Measurements from ENCODE around the gene BRIP1. TPM values are rescaled to one million over a fixed set of nuclear protein-coding genes. Genes with fewer than 3 reads are reported as not detected.

Gene BRIP1
- total RNA-seq, 1 experiment from 2014 or later: 30.2 TPM

GRCh38 chr17:61699694-61700093 is 163.6 kb downstream of the BRIP1 start:
- CTCF ChIA-PET: no interaction called here
- BruUV-seq (replicated peaks): no TSS peak

GRCh38 chr17:61699032-61699431 is 164.3 kb downstream of the BRIP1 start:
- no peak for TF ChIP-seq CTCF (conservative IDR thresholded peaks at IDR 0.05; ENCODE audit: low read depth, low read length)
- TF ChIP-seq EZH2 (IDR thresholded peaks at IDR 0.05; ENCODE audit: borderline replicate concordance, low read depth, low read length, poor library complexity, severe bottlenecking): no peak
- no peaks in the 10 kb centered on the region for H3K4me1 ChIP-seq (ENCODE audit: insufficient read depth, low read length, poor library complexity, severe bottlenecking)
- intact Hi-C loops (cut with micrococcal nuclease; ENCODE audit: unreplicated experiment): no loop called here
- POLR2A ChIA-PET (ENCODE audit: low non-redundant PET): no interaction called here
- no peak for DNase-seq (ENCODE audit: low spot score)
- peaks cover 24% of the 10 kb centered on the region for H3K9me3 ChIP-seq (ENCODE audit: low read depth, low read length, poor library complexity, severe bottlenecking)
- H3K4me3 ChIP-seq (ENCODE audit: low read depth, low read length, poor library complexity, severe bottlenecking): no peak overlapping the region
- no peaks in the 10 kb centered on the region for H3K36me3 ChIP-seq (ENCODE audit: insufficient read depth, low read length, poor library complexity, severe bottlenecking)
- H3K27me3 ChIP-seq (replicated peaks; ENCODE audit: insufficient read depth, low read depth, low read length, poor library complexity): no peaks in the 10 kb centered on the region
- CTCF ChIA-PET: no interaction called here
- no peak overlapping the region for H3K27ac ChIP-seq (ENCODE audit: low read depth, low read length, poor library complexity, severe bottlenecking)
- BruUV-seq (replicated peaks): no TSS peak

More at GRCh38 chr17:61699694-61700093, 163.6 kb downstream of the BRIP1 start:
- intact Hi-C loops (cut with micrococcal nuclease; ENCODE audit: unreplicated experiment): no loop called here
- TF ChIP-seq EZH2 (IDR thresholded peaks at IDR 0.05; ENCODE audit: borderline replicate concordance, low read depth, low read length, poor library complexity, severe bottlenecking) (no peak), CTCF (conservative IDR thresholded peaks at IDR 0.05; ENCODE audit: low read depth, low read length) (no peak)
- Histone ChIP-seq H3K9me3 (ENCODE audit: low read depth, low read length, poor library complexity, severe bottlenecking) (peaks cover 24% of the 10 kb centered on the region), H3K27ac (ENCODE audit: low read depth, low read length, poor library complexity, severe bottlenecking) (no peak overlapping the region), H3K4me3 (ENCODE audit: low read depth, low read length, poor library complexity, severe bottlenecking) (no peak overlapping the region), H3K36me3 (ENCODE audit: insufficient read depth, low read length, poor library complexity, severe bottlenecking) (no peaks in the 10 kb centered on the region), H3K4me1 (ENCODE audit: insufficient read depth, low read length, poor library complexity, severe bottlenecking) (no peaks in the 10 kb centered on the region), H3K27me3 (replicated peaks; ENCODE audit: insufficient read depth, low read depth, low read length, poor library complexity) (no peaks in the 10 kb centered on the region)
- DNase-seq (ENCODE audit: low spot score): no peak
- POLR2A ChIA-PET (ENCODE audit: low non-redundant PET): no interaction called here

GRCh38 chr17:61698244-61698643 is 165.1 kb downstream of the BRIP1 start:
- H3K27me3 ChIP-seq (replicated peaks; ENCODE audit: insufficient read depth, low read depth, low read length, poor library complexity): no peaks in the 10 kb centered on the region
- no peaks in the 10 kb centered on the region for H3K4me1 ChIP-seq (ENCODE audit: insufficient read depth, low read length, poor library complexity, severe bottlenecking)
- H3K9me3 ChIP-seq (ENCODE audit: low read depth, low read length, poor library complexity, severe bottlenecking): peaks cover 24% of the 10 kb centered on the region
- TF ChIP-seq EZH2 (IDR thresholded peaks at IDR 0.05; ENCODE audit: borderline replicate concordance, low read depth, low read length, poor library complexity, severe bottlenecking) (no peak), CTCF (conservative IDR thresholded peaks at IDR 0.05; ENCODE audit: low read depth, low read length) (no peak)
- POLR2A ChIA-PET (ENCODE audit: low non-redundant PET): no interaction called here
- no peaks in the 10 kb centered on the region for H3K36me3 ChIP-seq (ENCODE audit: insufficient read depth, low read length, poor library complexity, severe bottlenecking)
- H3K4me3 ChIP-seq (ENCODE audit: low read depth, low read length, poor library complexity, severe bottlenecking): no peak overlapping the region
- intact Hi-C loops (cut with micrococcal nuclease; ENCODE audit: unreplicated experiment): no loop called here
- DNase-seq (ENCODE audit: low spot score): no peak
- BruUV-seq (replicated peaks): no TSS peak
- H3K27ac ChIP-seq (ENCODE audit: low read depth, low read length, poor library complexity, severe bottlenecking): no peak overlapping the region
- CTCF ChIA-PET: no interaction called here

Data from A673 (cell line).